NCI-H1694 treated with DMSO at 0.1 percent for 48 hours (cell line): Measurements from ENCODE around the gene GLYATL1.

Source experiments
- DNase-seq: peaks from one replicate; lab custom pipeline; 2025; lab: John Stamatoyannopoulos, UW

GLYATL1 gene

GRCh38 chr11:58926695-58927094 lies 12.6 kb upstream of the GLYATL1 start:
- no peak for DNase-seq

- no peak for DNase-seq
These were observed 11.7 kb upstream of the GLYATL1 start for GRCh38 chr11:58927393-58928106.

- DNase-seq: no peak
These were observed 11.2 kb upstream of the GLYATL1 start for GRCh38 chr11:58928107-58928499.

GRCh38 chr11:58928691-58929090 lies 10.6 kb upstream of the GLYATL1 start:
- DNase-seq: no peak

GRCh38 chr11:58930926-58931325 lies 8.4 kb upstream of the GLYATL1 start:
- DNase-seq: no peak

GRCh38 chr11:58933661-58934060 lies 5.6 kb upstream of the GLYATL1 start:
- no peak for DNase-seq

GRCh38 chr11:58934945-58935513 lies 4.3 kb upstream of the GLYATL1 start:
- DNase-seq: no peak

- DNase-seq: no peak
These were observed 890 bp upstream of the GLYATL1 start for GRCh38 chr11:58938398-58938797.

GRCh38 chr11:58940028-58940427 lies 740 bp downstream of the GLYATL1 start:
- no peak for DNase-seq

GRCh38 chr11:58941838-58942237 lies 2.5 kb downstream of the GLYATL1 start:
- DNase-seq: no peak

- no peak for DNase-seq
These were observed 6.4 kb downstream of the GLYATL1 start for GRCh38 chr11:58945663-58946062.

GRCh38 chr11:58949184-58949583 lies 9.9 kb downstream of the GLYATL1 start:
- DNase-seq: no peak

- no peak for DNase-seq
These were observed 18.6 kb downstream of the GLYATL1 start for GRCh38 chr11:58957922-58958321.

GRCh38 chr11:58958500-58958899 lies 19.2 kb downstream of the GLYATL1 start:
- DNase-seq: no peak

- DNase-seq: no peak
These were observed 24.3 kb downstream of the GLYATL1 start for GRCh38 chr11:58963551-58964104.

- DNase-seq: no peak
These were observed 26.1 kb downstream of the GLYATL1 start for GRCh38 chr11:58965246-58965985.

GRCh38 chr11:58968251-58968711 lies 29.0 kb downstream of the GLYATL1 start:
- DNase-seq: no peak

GRCh38 chr11:58977470-58977869 lies 38.2 kb downstream of the GLYATL1 start:
- DNase-seq: no peak

GRCh38 chr11:58979222-58979621 lies 39.9 kb downstream of the GLYATL1 start:
- no peak for DNase-seq

- DNase-seq: no peak
These were observed 41.0 kb downstream of the GLYATL1 start for GRCh38 chr11:58980159-58980843.

- no peak for DNase-seq
These were observed 53.2 kb downstream of the GLYATL1 start for GRCh38 chr11:58992489-58992888.

GRCh38 chr11:58994171-58994570 lies 54.9 kb downstream of the GLYATL1 start:
- no peak for DNase-seq
